ENCODE results near the gene PLA2G4F. TPM values are rescaled to one million over a fixed set of nuclear protein-coding genes. Genes with fewer than 3 reads are reported as not detected.

Gene PLA2G4F
- total RNA-seq, 1 experiment from 2014 or later = not detected

- no peak for DNase-seq
- no peak overlapping the region for H4K5ac ChIP-seq (ENCODE audit: insufficient read length, low read depth, low read length)
- H3K36me3 Mint-ChIP-seq (ENCODE audit: insufficient read depth in 1 of 3, low read depth in 3 of 3) = peaks cover 7 to 76% (median 68%) of the 10 kb centered on the region in 3 experiments; a peak in 6 of 7 replicates
- H3K27me3 Mint-ChIP-seq (ENCODE audit: low read depth) = no peaks in the 10 kb centered on the region
- H2BK20ac ChIP-seq (ENCODE audit: low read depth, low read length, poor library complexity, severe bottlenecking) = no peak overlapping the region
- no peak overlapping the region for H2AFZ ChIP-seq (ENCODE audit: low read length)
- no peak overlapping the region for H2BK15ac ChIP-seq (ENCODE audit: low read depth, low read length)
- WGBS (ENCODE audit: extremely low coverage, insufficient read length, low lambda C conversion rate) = no CpG with 5 or more reads among the region's 6 CpGs
- H2BK5ac ChIP-seq (ENCODE audit: insufficient read length, low read length) = no peak overlapping the region
- no peak overlapping the region for H3T11ph ChIP-seq (ENCODE audit: low read length)
- H3K23ac ChIP-seq (ENCODE audit: insufficient read length, low read depth, low read length) = no peak overlapping the region
- H3K4me3 Mint-ChIP-seq = no peak overlapping the region
- no peaks in the 10 kb centered on the region for H3K9me3 ChIP-seq (ENCODE audit: control insufficient read depth, low read depth, low read length)
- H3K14ac ChIP-seq (ENCODE audit: insufficient read depth, low read length) = no peak overlapping the region
- no peaks in the 10 kb centered on the region for H3K4me1 ChIP-seq (ENCODE audit: insufficient read depth, low read length)
- no peaks in the 10 kb centered on the region for H3K79me1 ChIP-seq (ENCODE audit: insufficient read depth, low read depth, low read length, poor library complexity, severe bottlenecking)
- peaks cover 6 to 12% of the 10 kb centered on the region in 2 experiments; a peak in 3 of 4 replicates for H3K4me1 Mint-ChIP-seq
- no peaks in the 10 kb centered on the region for H3K27me3 ChIP-seq (ENCODE audit: insufficient read depth, low read length)
- no peak overlapping the region for H2AK5ac ChIP-seq (ENCODE audit: insufficient read length, low read length)
- no peak overlapping the region for H4K8ac ChIP-seq (replicated peaks; ENCODE audit: insufficient read length, low read depth, low read length)
- no peaks in the 10 kb centered on the region for H4K20me1 ChIP-seq (ENCODE audit: control insufficient read depth, insufficient read depth, insufficient read length)
- TF ChIP-seq CTCF (conservative IDR thresholded peaks at IDR 0.05) = no peak
- H3K27ac ChIP-seq (ENCODE audit: insufficient read length, low read depth, low read length) = no peak overlapping the region
- no peak overlapping the region for H3K4ac ChIP-seq (ENCODE audit: low read depth, low read length)
- no peaks in the 10 kb centered on the region for H3K23me2 ChIP-seq (ENCODE audit: insufficient read length, low read depth, low read length, poor library complexity, severe bottlenecking)
- H3K4me2 ChIP-seq (ENCODE audit: insufficient read depth, insufficient read length, low read length) = no peak overlapping the region
- H3K9me3 Mint-ChIP-seq = no peaks in the 10 kb centered on the region
- H3K9ac ChIP-seq (ENCODE audit: extremely low read depth, insufficient read length, low read length) = no peak overlapping the region
- no peak overlapping the region for H2BK120ac ChIP-seq (ENCODE audit: low read depth, low read length, poor library complexity, severe bottlenecking)
- peak overlapping the region in 1 of 3 experiments; percentile 19; a peak in 3 of 7 replicates for H3K27ac Mint-ChIP-seq
- no peak overlapping the region for H2BK12ac ChIP-seq (ENCODE audit: insufficient read length, low read depth, low read length)
- no peak overlapping the region for H4K91ac ChIP-seq (ENCODE audit: insufficient read length, low read depth, low read length)
- H3K56ac ChIP-seq (ENCODE audit: insufficient read length, low read depth, low read length) = no peak overlapping the region
- H3K79me2 ChIP-seq (ENCODE audit: insufficient read depth, low read length) = no peaks in the 10 kb centered on the region
- H3K18ac ChIP-seq (ENCODE audit: insufficient read length, low read depth, low read length) = no peak overlapping the region
These were observed 26.0 kb upstream of the PLA2G4F start for GRCh38 chr15:42182328-42182886.
